Adrenal gland (tissue), 5 donors: ENCODE data around the gene IRX2.

Experiments
- CTCF ChIP-seq, 6 experiments: fragments of 450-650 bp in 4 of 6; fragments of 200-600 bp in 2 of 6; sonication (generic) in 1 of 6; IDR thresholded peaks; 1 replicate in 5 of 6; 2 replicates in 1 of 6; pipeline versions ENCODE4 v1.5.1 to v1.8.0; 2016 to 2021; ENCODE audit warnings: antibody characterized with exemption in 6 of 6, mild to moderate bottlenecking in 2 of 6, moderate library complexity in 1 of 6
- POLR2A ChIP-seq, 2 donors: fragments of 450-650 bp; IDR thresholded peaks; one replicate each; pipeline ENCODE4 v1.6.1; 2017; ENCODE audit warnings: antibody characterized with exemption in 2 of 2, mild to moderate bottlenecking in 2 of 2, moderate library complexity in 1 of 2
- donor health status: DM: no; HTN: no; CAD: no.

DNA sequence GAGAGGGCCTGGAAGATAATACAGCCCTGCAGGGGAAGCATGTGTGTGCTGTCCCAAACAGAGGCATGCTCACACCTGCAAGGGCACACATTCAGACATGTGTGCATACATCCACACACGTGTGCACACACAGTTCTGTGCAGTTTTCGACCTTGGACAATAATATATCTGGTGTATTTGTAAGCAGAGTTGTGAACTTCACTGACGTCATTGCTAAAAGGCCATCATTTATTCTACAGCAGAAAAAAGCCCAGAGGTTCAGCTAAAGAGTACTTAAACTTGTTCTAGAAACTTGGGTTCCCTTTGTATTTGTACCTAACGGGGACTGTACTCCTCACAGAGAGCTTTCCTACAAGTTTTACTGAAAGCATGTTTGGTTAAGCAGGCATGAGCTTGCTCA lies 19.5 kb downstream of the IRX2 start:
- TF ChIP-seq CTCF (IDR thresholded peaks at IDR 0.05) = no peak
- TF ChIP-seq POLR2A (IDR thresholded peaks at IDR 0.05) = no peak
